Osteoblast (primary cell): ENCODE data around the gene SIRPA. TPM values are rescaled to one million over a fixed set of nuclear protein-coding genes. Genes with fewer than 3 reads are reported as not detected.

Source experiments
- DNase-seq: peaks from one replicate; pipeline ENCODE4 v3.0.0; 2011; ENCODE audit warnings: low spot score, mixed read lengths; ENCODE audit not compliant: insufficient read length; ENCODE audit errors: missing footprints
- H2AFZ ChIP-seq: 2 replicates; pipeline ENCODE4 v1.6.0; 2011; ENCODE audit warnings: mild to moderate bottlenecking, low read length
- H3K27ac ChIP-seq: 2 replicates; pipeline ENCODE4 v1.5.1; 2011; ENCODE audit warnings: mild to moderate bottlenecking, low read depth, low read length, moderate library complexity
- H3K27me3 ChIP-seq: 2 replicates; pipeline ENCODE4 v1.6.0; 2012; ENCODE audit warnings: mild to moderate bottlenecking, control low read depth, inconsistent platforms, low read length, moderate library complexity; ENCODE audit not compliant: insufficient read depth
- H3K36me3 ChIP-seq: 2 replicates; pipeline ENCODE4 v1.5.1; 2011; ENCODE audit warnings: mild to moderate bottlenecking, low read length, control low read depth, moderate library complexity; ENCODE audit not compliant: insufficient read depth
- H3K4me1 ChIP-seq: 2 replicates; pipeline ENCODE4 v1.5.1; 2011; ENCODE audit warnings: mild to moderate bottlenecking, low read length, control low read depth, moderate library complexity; ENCODE audit not compliant: insufficient read depth
- H3K4me2 ChIP-seq: 2 replicates; pipeline ENCODE4 v1.6.0; 2011; ENCODE audit warnings: mild to moderate bottlenecking, low read length; ENCODE audit not compliant: insufficient read depth
- H3K4me3 ChIP-seq: fragments of 200-600 bp; sonication (generic); 3 replicates; pipeline ENCODE4 v1.5.1; 2012; ENCODE audit warnings: mild to moderate bottlenecking, low read length, inconsistent platforms; ENCODE audit not compliant: insufficient read depth
- H3K79me2 ChIP-seq: 2 replicates; pipeline ENCODE4 v1.6.0; 2012; ENCODE audit warnings: mild to moderate bottlenecking, low read length, control low read depth, inconsistent platforms; ENCODE audit not compliant: insufficient read depth
- H3K9me3 ChIP-seq: 2 replicates; pipeline ENCODE4 v1.5.1; 2011; ENCODE audit warnings: low read depth, low read length, control low read depth
- H4K20me1 ChIP-seq: 2 replicates; pipeline ENCODE4 v1.6.0; 2012; ENCODE audit warnings: mild to moderate bottlenecking, low read length, control low read depth; ENCODE audit not compliant: insufficient read depth
- CTCF ChIP-seq: IDR thresholded peaks from 2 replicates; pipeline ENCODE4 v1.5.1; 2011; ENCODE audit warnings: mild to moderate bottlenecking, low read depth, low read length, moderate library complexity; ENCODE audit errors: extremely low read depth
- total RNA-seq: library from RNA; depleted of rRNA; stranded (reverse); fragments of >200 nt; gene quantifications from 2 replicates; pipeline ENCODE4 v1.2.3, GENCODE V29; 2012

SIRPA gene
- total RNA-seq, 1 donor: 15.9 TPM

GRCh38 chr20:1982686-1983085, 87.5 kb downstream of the SIRPA start:
- Histone ChIP-seq H4K20me1 (no peaks in the 10 kb centered on the region), H3K9me3 (no peaks in the 10 kb centered on the region), H3K36me3 (no peaks in the 10 kb centered on the region), H3K4me3 (no peak overlapping the region), H3K4me2 (no peak overlapping the region), H3K27ac (no peak overlapping the region), H3K27me3 (peaks cover 24% of the 10 kb centered on the region), H2AFZ (no peak overlapping the region), H3K4me1 (no peaks in the 10 kb centered on the region), H3K79me2 (no peaks in the 10 kb centered on the region)
- TF ChIP-seq CTCF: no peak
- no peak for DNase-seq

GRCh38 chr20:1983301-1983700, 88.1 kb downstream of the SIRPA start:
- Histone ChIP-seq H3K27me3 (peaks cover 20% of the 10 kb centered on the region), H3K36me3 (no peaks in the 10 kb centered on the region), H3K4me3 (no peak overlapping the region), H3K27ac (no peak overlapping the region), H3K4me2 (no peak overlapping the region), H3K9me3 (no peaks in the 10 kb centered on the region), H3K79me2 (no peaks in the 10 kb centered on the region), H4K20me1 (no peaks in the 10 kb centered on the region), H2AFZ (no peak overlapping the region), H3K4me1 (no peaks in the 10 kb centered on the region)
- TF ChIP-seq CTCF: no peak
- no peak for DNase-seq

- TF ChIP-seq CTCF: no peak
- Histone ChIP-seq H4K20me1 (no peaks in the 10 kb centered on the region), H3K36me3 (no peaks in the 10 kb centered on the region), H3K27me3 (peaks cover 54% of the 10 kb centered on the region), H3K79me2 (no peaks in the 10 kb centered on the region), H3K9me3 (no peaks in the 10 kb centered on the region), H3K4me2 (no peak overlapping the region), H3K4me1 (no peaks in the 10 kb centered on the region), H2AFZ (no peak overlapping the region), H3K27ac (no peak overlapping the region), H3K4me3 (no peak overlapping the region)
- peak; percentile 87 for DNase-seq
Observed at GRCh38 chr20:1987826-1988225, 92.6 kb downstream of the SIRPA start.

Other genes with a start within 250 kb of the SIRPA start
- gene SIRPG, start 237.6 kb upstream of the SIRPA start, total RNA-seq: not detected in 2 replicates
- not detected in 2 replicates for gene PDYN, start 98.7 kb downstream of the SIRPA start, total RNA-seq
- 18.0 and 21.4 TPM in 2 replicates for gene STK35, start 206.4 kb downstream of the SIRPA start, total RNA-seq